Measurements from ENCODE around the gene RWDD3. TPM values are rescaled to one million over a fixed set of nuclear protein-coding genes. Genes with fewer than 3 reads are reported as not detected.
A peak's percentile ranks its signal among the peaks of the same experiment; 100 is the strongest.

Gene RWDD3
- total RNA-seq, 1 donor from 2014 or later: 17.1 TPM

GRCh38 chr1:95229706-95230105 is 4.3 kb upstream of the RWDD3 start:
- intact Hi-C loops (cut with micrococcal nuclease): loop anchor here (5.0 kb wide), 3 partner anchors 267 to 1493 kb away; partner anchors contain the start of genes GCLM and PTBP2
- ChIA-PET POLR2A (no interaction called here), CTCF (no interaction called here)
- DNase-seq (no peak), ATAC-seq (ENCODE audit: low read depth) (no peak)
- Mint-ChIP-seq H3K4me1 (peaks cover 11% of the 10 kb centered on the region), H3K27me3 (peaks cover 4% of the 10 kb centered on the region), H3K4me3 (no peak overlapping the region), H3K36me3 (ENCODE audit: low read depth) (peaks cover 2% of the 10 kb centered on the region), H3K27ac (no peak overlapping the region), H3K9me3 (no peaks in the 10 kb centered on the region)
- no peak for TF ChIP-seq CTCF (IDR thresholded peaks at IDR 0.05)

GRCh38 chr1:95230256-95230655 is 3.8 kb upstream of the RWDD3 start:
- Mint-ChIP-seq H3K27me3 (peaks cover 4% of the 10 kb centered on the region), H3K36me3 (ENCODE audit: low read depth) (peaks cover 2% of the 10 kb centered on the region), H3K27ac (no peak overlapping the region), H3K4me3 (no peak overlapping the region), H3K9me3 (no peaks in the 10 kb centered on the region), H3K4me1 (peaks cover 12% of the 10 kb centered on the region)
- no peak for TF ChIP-seq CTCF (IDR thresholded peaks at IDR 0.05)
- intact Hi-C loops (cut with micrococcal nuclease): loop anchor here (5.0 kb wide), 3 partner anchors 268 to 1492 kb away; partner anchors contain the start of genes GCLM and PTBP2
- no peak for ATAC-seq (ENCODE audit: low read depth)
- ChIA-PET POLR2A (no interaction called here), CTCF (no interaction called here)
- DNase-seq: no peak

GRCh38 chr1:95230768-95231191 is 3.2 kb upstream of the RWDD3 start:
- ATAC-seq (ENCODE audit: low read depth) (no peak), DNase-seq (no peak)
- ChIA-PET POLR2A (no interaction called here), CTCF (no interaction called here)
- Mint-ChIP-seq H3K9me3 (no peaks in the 10 kb centered on the region), H3K36me3 (ENCODE audit: low read depth) (peaks cover 2% of the 10 kb centered on the region), H3K4me3 (no peak overlapping the region), H3K27ac (no peak overlapping the region), H3K27me3 (peaks cover 4% of the 10 kb centered on the region), H3K4me1 (peaks cover 15% of the 10 kb centered on the region)
- intact Hi-C loops (cut with micrococcal nuclease): loop anchor here (5.0 kb wide), 3 partner anchors 268 to 1492 kb away; partner anchors contain the start of genes GCLM and PTBP2
- TF ChIP-seq CTCF (IDR thresholded peaks at IDR 0.05): no peak

DNA sequence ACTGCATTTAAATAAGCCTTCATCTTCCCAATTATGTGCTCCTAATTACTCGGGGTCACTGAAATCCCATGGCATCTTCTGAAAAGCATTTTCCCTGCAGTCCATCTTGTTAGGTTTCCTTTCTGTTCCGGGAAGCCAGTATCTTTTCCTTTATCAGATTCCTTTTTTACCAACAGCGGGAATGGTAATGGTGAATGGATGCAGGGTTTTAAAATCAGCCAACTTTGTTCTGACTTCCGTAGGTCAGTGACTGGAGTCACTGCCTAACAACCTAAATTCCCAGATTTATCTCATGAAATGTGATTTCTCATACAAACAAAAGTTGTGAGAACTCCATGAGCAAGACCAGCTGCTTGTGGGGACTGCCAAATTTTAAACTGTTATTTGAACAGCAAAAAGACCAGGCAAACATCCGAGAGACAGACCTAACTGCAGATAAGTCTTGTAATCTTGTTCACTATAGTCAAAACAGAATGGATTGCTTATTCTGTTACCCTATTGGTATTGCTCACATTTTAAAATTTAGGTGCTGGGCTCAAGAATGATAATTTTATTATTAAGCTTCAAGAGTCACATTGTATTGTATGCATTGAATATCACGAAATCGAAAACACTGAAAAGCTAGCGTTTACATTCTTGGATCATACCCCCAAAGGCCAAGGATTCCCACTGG is 1.2 kb upstream of the RWDD3 start:
- intact Hi-C loops (cut with micrococcal nuclease): loop anchor here (5.0 kb wide), 3 partner anchors 270 to 1490 kb away; partner anchors contain the start of genes GCLM and PTBP2
- DNase-seq (no peak), ATAC-seq (ENCODE audit: low read depth) (no peak)
- ChIA-PET POLR2A (interaction anchor here (1.6 kb wide), 1 partner anchor 160 kb away, joined by 25 read pairs; the partner anchor contains the start of gene ALG14), CTCF (interaction anchor here (2.0 to 2.3 kb wide), 5 partner anchors 115 to 378 kb away, joined by 7 to 45 read pairs (median 15); partner anchors contain the start of gene TLCD4)
- H3K27me3 Mint-ChIP-seq: peaks cover 4% of the 10 kb centered on the region
- H3K27ac Mint-ChIP-seq: peak overlapping the region; percentile 84
- H3K36me3 Mint-ChIP-seq (ENCODE audit: low read depth): peaks cover 9% of the 10 kb centered on the region
- no peak for TF ChIP-seq CTCF (IDR thresholded peaks at IDR 0.05)
- H3K9me3 Mint-ChIP-seq: no peaks in the 10 kb centered on the region
- peak overlapping the region; percentile 92 for H3K4me3 Mint-ChIP-seq
- H3K4me1 Mint-ChIP-seq: peaks cover 33% of the 10 kb centered on the region

GRCh38 chr1:95233319-95233736 is 682 bp upstream of the RWDD3 start:
- ChIA-PET CTCF (interaction anchor here (0.6 to 2.3 kb wide), 22 partner anchors 9 to 427 kb away, joined by 3 to 45 read pairs (median 6); partner anchors contain the start of genes ALG14 and TLCD4), POLR2A (interaction anchor here (0.8 to 1.6 kb wide), 12 partner anchors 8 to 379 kb away, joined by 3 to 25 read pairs (median 4); partner anchors contain the start of genes ALG14 and TLCD4)
- no peaks in the 10 kb centered on the region for H3K9me3 Mint-ChIP-seq
- DNase-seq (no peak), ATAC-seq (ENCODE audit: low read depth) (no peak)
- peaks cover 4% of the 10 kb centered on the region for H3K27me3 Mint-ChIP-seq
- peak overlapping the region; percentile 92 for H3K4me3 Mint-ChIP-seq
- intact Hi-C loops (cut with micrococcal nuclease): loop anchor here (5.0 kb wide), 3 partner anchors 271 to 1489 kb away; partner anchors contain the start of genes GCLM and PTBP2
- H3K4me1 Mint-ChIP-seq: peaks cover 35% of the 10 kb centered on the region
- peaks cover 12% of the 10 kb centered on the region for H3K36me3 Mint-ChIP-seq (ENCODE audit: low read depth)
- no peak for TF ChIP-seq CTCF (IDR thresholded peaks at IDR 0.05)
- H3K27ac Mint-ChIP-seq: peak overlapping the region; percentile 84
